GM12864 (cell line): ENCODE results near the gene NIPAL3.
"Not testable (repeated sequence)": the region's sequence is repeated elsewhere in the genome, so short reads cannot be mapped to it uniquely, and the experiment has no call there.

Source experiments
- DNase-seq: peaks from one replicate; pipeline ENCODE4 v3.0.0-alpha.2; 2011; ENCODE audit warnings: low read depth
- H3K4me3 ChIP-seq: 2 replicates; pipeline ENCODE4 v1.5.1; 2011; ENCODE audit warnings: mild to moderate bottlenecking, low read depth, low read length, control low read depth
- TF ChIP-seq, protein P1 (sequence below): IDR thresholded peaks from 2 replicates; pipeline ENCODE4 v1.5.1; 2011; ENCODE audit warnings: low read depth, mild to moderate bottlenecking, moderate library complexity, low read length, control low read depth, inconsistent platforms; ENCODE audit errors: missing control alignments

NIPAL3 gene

GRCh38 chr1:24452922-24453485 lies 37.4 kb downstream of the NIPAL3 start:
- H3K4me3 ChIP-seq = no peak overlapping the region
- no peak for DNase-seq
- TF ChIP-seq, protein P1, sequence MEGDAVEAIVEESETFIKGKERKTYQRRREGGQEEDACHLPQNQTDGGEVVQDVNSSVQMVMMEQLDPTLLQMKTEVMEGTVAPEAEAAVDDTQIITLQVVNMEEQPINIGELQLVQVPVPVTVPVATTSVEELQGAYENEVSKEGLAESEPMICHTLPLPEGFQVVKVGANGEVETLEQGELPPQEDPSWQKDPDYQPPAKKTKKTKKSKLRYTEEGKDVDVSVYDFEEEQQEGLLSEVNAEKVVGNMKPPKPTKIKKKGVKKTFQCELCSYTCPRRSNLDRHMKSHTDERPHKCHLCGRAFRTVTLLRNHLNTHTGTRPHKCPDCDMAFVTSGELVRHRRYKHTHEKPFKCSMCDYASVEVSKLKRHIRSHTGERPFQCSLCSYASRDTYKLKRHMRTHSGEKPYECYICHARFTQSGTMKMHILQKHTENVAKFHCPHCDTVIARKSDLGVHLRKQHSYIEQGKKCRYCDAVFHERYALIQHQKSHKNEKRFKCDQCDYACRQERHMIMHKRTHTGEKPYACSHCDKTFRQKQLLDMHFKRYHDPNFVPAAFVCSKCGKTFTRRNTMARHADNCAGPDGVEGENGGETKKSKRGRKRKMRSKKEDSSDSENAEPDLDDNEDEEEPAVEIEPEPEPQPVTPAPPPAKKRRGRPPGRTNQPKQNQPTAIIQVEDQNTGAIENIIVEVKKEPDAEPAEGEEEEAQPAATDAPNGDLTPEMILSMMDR = no peak

DNA sequence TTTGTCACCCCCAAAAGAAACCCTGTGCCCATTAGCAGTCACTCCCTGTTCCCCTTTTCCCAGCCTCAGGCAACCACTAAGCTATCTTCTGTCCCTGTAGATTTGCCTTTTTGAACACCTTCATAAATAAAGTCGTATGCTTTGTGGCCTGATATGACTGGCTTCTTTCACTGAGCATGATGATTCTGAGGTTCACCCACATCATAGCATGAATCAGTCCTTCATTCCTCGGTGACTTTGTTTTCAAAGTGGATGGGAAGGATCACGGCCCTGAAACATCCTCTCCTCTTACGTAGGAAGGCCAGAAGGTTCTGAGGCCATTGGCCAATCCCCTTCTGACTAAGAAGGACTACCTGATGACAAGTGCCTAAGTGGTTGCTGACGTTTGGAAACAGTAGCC lies 39.1 kb downstream of the NIPAL3 start:
- TF ChIP-seq, protein P1 = no peak
- DNase-seq = no peak

GRCh38 chr1:24455272-24455671 lies 39.7 kb downstream of the NIPAL3 start:
- DNase-seq = no peak
- H3K4me3 ChIP-seq = no peak overlapping the region
- TF ChIP-seq, protein P1 = no peak

More for the DNA sequence above, 39.1 kb downstream of the NIPAL3 start:
- H3K4me3 ChIP-seq = no peak overlapping the region

GRCh38 chr1:24457866-24458265 lies 42.3 kb downstream of the NIPAL3 start:
- no peak overlapping the region for H3K4me3 ChIP-seq
- TF ChIP-seq, protein P1 = no peak
- no peak for DNase-seq

GRCh38 chr1:24459551-24460266 lies 44.1 kb downstream of the NIPAL3 start:
- TF ChIP-seq, protein P1 = no peak
- H3K4me3 ChIP-seq = no peak overlapping the region
- DNase-seq = no peak

GRCh38 chr1:24462128-24462527 lies 46.5 kb downstream of the NIPAL3 start:
- not testable (repeated sequence) for DNase-seq, H3K4me3 ChIP-seq

GRCh38 chr1:24463776-24464735 lies 48.5 kb downstream of the NIPAL3 start:
- DNase-seq = no peak
- TF ChIP-seq, protein P1 = no peak
- no peak overlapping the region for H3K4me3 ChIP-seq
